K562 (cell line): Measurements from ENCODE around the gene XPOT. TPM values are rescaled to one million over a fixed set of nuclear protein-coding genes. Genes with fewer than 3 reads are reported as not detected.

Experiments used
- ATF1 ChIP-seq, 2 experiments: fragments of 450-650 bp in 1 of 2; IDR thresholded peaks; 2 replicates each; pipeline ENCODE4 v1.6.1; 2016; ENCODE audit warnings: missing compliant biosample characterization in 1 of 2, missing genetic modification characterization in 1 of 2
- BHLHE40 ChIP-seq: IDR thresholded peaks from 2 replicates; pipeline ENCODE4 v1.6.1; 2011; ENCODE audit warnings: low read length, improper control_type of control experiment
- DACH1 ChIP-seq: fragments of 450-650 bp; IDR thresholded peaks from 2 replicates; pipeline ENCODE4 v1.6.1; 2018; ENCODE audit not compliant: partially characterized antibody
- EWSR1 ChIP-seq: fragments of 450-650 bp; IDR thresholded peaks from 2 replicates; pipeline ENCODE4 v1.6.1; 2018; ENCODE audit warnings: borderline replicate concordance, mild to moderate bottlenecking, low read depth, moderate library complexity; ENCODE audit not compliant: partially characterized antibody
- GATAD2A ChIP-seq: fragments of 450-650 bp; IDR thresholded peaks from 2 replicates; pipeline ENCODE4 v1.6.1; 2017
- HDAC6 ChIP-seq: IDR thresholded peaks from 2 replicates; pipeline ENCODE4 v1.6.1; 2012; ENCODE audit warnings: low read depth, mild to moderate bottlenecking, control low read depth, inconsistent platforms, low read length, moderate library complexity
- HSF4 ChIP-seq: fragments of 250-450 bp; sonication (Bioruptor Pico); IDR thresholded peaks from 2 replicates; pipeline ENCODE4 v2.1.2; 2022; ENCODE audit warnings: mild to moderate bottlenecking, moderate library complexity, borderline replicate concordance
- MAZ ChIP-seq, 2 experiments: fragments of 450-650 bp in 1 of 2; sonication (generic) in 1 of 2; formaldehyde crosslinking; IDR thresholded peaks in 1 of 2; conservative IDR thresholded peaks in 1 of 2; 2 replicates each; pipeline versions ENCODE4 v1.4.0 to v1.5.0; 2020; ENCODE audit warnings: mild to moderate bottlenecking in 1 of 2, missing genetic modification reagents in 1 of 2
- NEUROD1 ChIP-seq: fragments of 150-350 bp; IDR thresholded peaks from 2 replicates; pipeline ENCODE4 v1.6.1; 2014; ENCODE audit warnings: borderline replicate concordance, low read length, low read depth; ENCODE audit not compliant: partially characterized antibody
- NFE2 ChIP-seq: IDR thresholded peaks from 2 replicates; pipeline ENCODE4 v1.6.1; 2014; ENCODE audit warnings: antibody characterized with exemption, low read depth
- XRCC3 ChIP-seq: fragments of 450-650 bp; IDR thresholded peaks from 2 replicates; pipeline ENCODE4 v1.6.1; 2017; ENCODE audit warnings: mild to moderate bottlenecking, moderate library complexity
- ZNF121 ChIP-seq: sonication (generic); formaldehyde crosslinking; conservative IDR thresholded peaks from 2 replicates; pipeline ENCODE4 v1.8.0; 2022; ENCODE audit warnings: missing genetic modification reagents
- ZNF431 ChIP-seq: sonication (generic); formaldehyde crosslinking; IDR thresholded peaks from 2 replicates; pipeline ENCODE4 v1.8.0; 2022; ENCODE audit warnings: mild to moderate bottlenecking, missing genetic modification reagents
- polyA plus RNA-seq, 8 experiments: library from polyadenylated mRNA; depleted of rRNA in 4 of 8; stranded (reverse) in 5 of 8; unstranded in 3 of 8; fragments of >200 nt; fragmentation: Nextera tagmentation in 2 of 8; fragmentation: Illumina TruSeq in 1 of 8; extraction: Ambion mirVana in 2 of 8; extraction: Trizol in 1 of 8; gene quantifications; 2 replicates each; pipeline versions ENCODE4 v1.2.1 to v1.2.3, GENCODE V29; 2011 to 2014; ENCODE audit warnings: inconsistent platforms in 1 of 8, missing spikeins in 1 of 8
- total RNA-seq, 7 experiments: library from RNA; depleted of rRNA in 6 of 7; stranded (reverse); fragments of >200 nt in 6 of 7; fragmentation: Illumina TruSeq in 2 of 7; extraction: Trizol in 2 of 7; gene quantifications; 2 replicates each; pipeline versions ENCODE4 v1.2.1 to v1.2.3, GENCODE V29; 2011 to 2021; ENCODE audit warnings: low replicate concordance in 1 of 7
- TF ChIP-seq, protein P1 (sequence below): fragments of 450-650 bp; IDR thresholded peaks from 2 replicates; pipeline ENCODE4 v1.6.1; 2017; ENCODE audit warnings: antibody characterized with exemption, mild to moderate bottlenecking
- TF ChIP-seq, protein P2 (sequence below), 2 experiments: fragments of 450-650 bp in 1 of 2; sonication (generic) in 1 of 2; formaldehyde crosslinking in 1 of 2; IDR thresholded peaks in 1 of 2; conservative IDR thresholded peaks in 1 of 2; 2 replicates each; pipeline versions ENCODE4 v1.6.1 to v1.8.1; 2016 to 2023; ENCODE audit warnings: mild to moderate bottlenecking in 2 of 2, moderate library complexity in 2 of 2, inconsistent platforms in 1 of 2, missing genetic modification reagents in 1 of 2
- TF ChIP-seq, protein P3 (sequence below): fragments of 250-450 bp; sonication (Bioruptor Pico); IDR thresholded peaks from 2 replicates; pipeline ENCODE4 v1.8.0; 2021; ENCODE audit warnings: mild to moderate bottlenecking, moderate library complexity
- TF ChIP-seq, protein P4 (sequence below): fragments of 250-450 bp; sonication (Bioruptor Pico); IDR thresholded peaks from 2 replicates; pipeline ENCODE4 v1.5.0; 2021; ENCODE audit warnings: mild to moderate bottlenecking, moderate library complexity

The XPOT gene
- total and polyA plus RNA-seq, 9 of the 15 experiments (the other 6 are each of a cell fraction or from before 2014, with no cell fraction given), result 26.2 to 192 (median 102) TPM

DNA sequence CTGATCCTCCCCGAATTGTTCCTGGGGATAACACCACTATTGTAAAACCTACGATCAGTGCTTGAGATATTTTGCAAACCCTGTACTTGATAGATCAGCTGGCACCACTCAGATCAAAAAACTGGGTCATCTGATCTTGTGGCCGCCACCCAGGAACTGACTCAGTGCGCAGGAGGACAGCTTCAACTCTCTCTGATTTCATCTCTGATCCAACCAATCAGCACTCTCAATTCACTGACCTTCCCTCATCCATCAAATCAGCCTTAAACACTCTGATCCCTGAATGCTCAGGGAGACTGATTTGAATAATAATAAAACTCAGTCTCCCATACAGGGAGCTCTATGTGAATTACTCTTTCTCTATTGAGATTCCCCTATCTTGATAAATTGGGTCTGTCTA is 4.2 kb upstream of the XPOT start (continued):
- TF ChIP-seq, protein P1, sequence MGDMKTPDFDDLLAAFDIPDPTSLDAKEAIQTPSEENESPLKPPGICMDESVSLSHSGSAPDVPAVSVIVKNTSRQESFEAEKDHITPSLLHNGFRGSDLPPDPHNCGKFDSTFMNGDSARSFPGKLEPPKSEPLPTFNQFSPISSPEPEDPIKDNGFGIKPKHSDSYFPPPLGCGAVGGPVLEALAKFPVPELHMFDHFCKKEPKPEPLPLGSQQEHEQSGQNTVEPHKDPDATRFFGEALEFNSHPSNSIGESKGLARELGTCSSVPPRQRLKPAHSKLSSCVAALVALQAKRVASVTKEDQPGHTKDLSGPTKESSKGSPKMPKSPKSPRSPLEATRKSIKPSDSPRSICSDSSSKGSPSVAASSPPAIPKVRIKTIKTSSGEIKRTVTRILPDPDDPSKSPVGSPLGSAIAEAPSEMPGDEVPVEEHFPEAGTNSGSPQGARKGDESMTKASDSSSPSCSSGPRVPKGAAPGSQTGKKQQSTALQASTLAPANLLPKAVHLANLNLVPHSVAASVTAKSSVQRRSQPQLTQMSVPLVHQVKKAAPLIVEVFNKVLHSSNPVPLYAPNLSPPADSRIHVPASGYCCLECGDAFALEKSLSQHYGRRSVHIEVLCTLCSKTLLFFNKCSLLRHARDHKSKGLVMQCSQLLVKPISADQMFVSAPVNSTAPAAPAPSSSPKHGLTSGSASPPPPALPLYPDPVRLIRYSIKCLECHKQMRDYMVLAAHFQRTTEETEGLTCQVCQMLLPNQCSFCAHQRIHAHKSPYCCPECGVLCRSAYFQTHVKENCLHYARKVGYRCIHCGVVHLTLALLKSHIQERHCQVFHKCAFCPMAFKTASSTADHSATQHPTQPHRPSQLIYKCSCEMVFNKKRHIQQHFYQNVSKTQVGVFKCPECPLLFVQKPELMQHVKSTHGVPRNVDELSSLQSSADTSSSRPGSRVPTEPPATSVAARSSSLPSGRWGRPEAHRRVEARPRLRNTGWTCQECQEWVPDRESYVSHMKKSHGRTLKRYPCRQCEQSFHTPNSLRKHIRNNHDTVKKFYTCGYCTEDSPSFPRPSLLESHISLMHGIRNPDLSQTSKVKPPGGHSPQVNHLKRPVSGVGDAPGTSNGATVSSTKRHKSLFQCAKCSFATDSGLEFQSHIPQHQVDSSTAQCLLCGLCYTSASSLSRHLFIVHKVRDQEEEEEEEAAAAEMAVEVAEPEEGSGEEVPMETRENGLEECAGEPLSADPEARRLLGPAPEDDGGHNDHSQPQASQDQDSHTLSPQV, result no peak
- TF ChIP-seq HSF4, result no peak
- no peak for TF ChIP-seq GATAD2A
- TF ChIP-seq ATF1 (CRISPR knock-in tag; IDR thresholded peaks at IDR 0.05), result no peak
- 0 out of 2 replicates have a peak, but pooled peaks have one; percentile 36 for TF ChIP-seq ATF1 (tag; IDR thresholded peaks at IDR 0.05)
- TF ChIP-seq, protein P2, sequence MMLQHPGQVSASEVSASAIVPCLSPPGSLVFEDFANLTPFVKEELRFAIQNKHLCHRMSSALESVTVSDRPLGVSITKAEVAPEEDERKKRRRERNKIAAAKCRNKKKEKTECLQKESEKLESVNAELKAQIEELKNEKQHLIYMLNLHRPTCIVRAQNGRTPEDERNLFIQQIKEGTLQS (IDR thresholded peaks at IDR 0.05), result peak; percentile 46; the same call in 1 of the 2 replicates
- TF ChIP-seq, protein P2 (CRISPR knock-in tag; conservative IDR thresholded peaks at IDR 0.05), result no peak
- TF ChIP-seq ZNF121 (CRISPR knock-in tag), result no peak
- TF ChIP-seq NEUROD1, result no peak
- TF ChIP-seq, protein P3, sequence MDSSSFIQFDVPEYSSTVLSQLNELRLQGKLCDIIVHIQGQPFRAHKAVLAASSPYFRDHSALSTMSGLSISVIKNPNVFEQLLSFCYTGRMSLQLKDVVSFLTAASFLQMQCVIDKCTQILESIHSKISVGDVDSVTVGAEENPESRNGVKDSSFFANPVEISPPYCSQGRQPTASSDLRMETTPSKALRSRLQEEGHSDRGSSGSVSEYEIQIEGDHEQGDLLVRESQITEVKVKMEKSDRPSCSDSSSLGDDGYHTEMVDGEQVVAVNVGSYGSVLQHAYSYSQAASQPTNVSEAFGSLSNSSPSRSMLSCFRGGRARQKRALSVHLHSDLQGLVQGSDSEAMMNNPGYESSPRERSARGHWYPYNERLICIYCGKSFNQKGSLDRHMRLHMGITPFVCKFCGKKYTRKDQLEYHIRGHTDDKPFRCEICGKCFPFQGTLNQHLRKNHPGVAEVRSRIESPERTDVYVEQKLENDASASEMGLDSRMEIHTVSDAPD (CRISPR knock-in tag), result no peak
- no peak for TF ChIP-seq BHLHE40
- TF ChIP-seq, protein P4, sequence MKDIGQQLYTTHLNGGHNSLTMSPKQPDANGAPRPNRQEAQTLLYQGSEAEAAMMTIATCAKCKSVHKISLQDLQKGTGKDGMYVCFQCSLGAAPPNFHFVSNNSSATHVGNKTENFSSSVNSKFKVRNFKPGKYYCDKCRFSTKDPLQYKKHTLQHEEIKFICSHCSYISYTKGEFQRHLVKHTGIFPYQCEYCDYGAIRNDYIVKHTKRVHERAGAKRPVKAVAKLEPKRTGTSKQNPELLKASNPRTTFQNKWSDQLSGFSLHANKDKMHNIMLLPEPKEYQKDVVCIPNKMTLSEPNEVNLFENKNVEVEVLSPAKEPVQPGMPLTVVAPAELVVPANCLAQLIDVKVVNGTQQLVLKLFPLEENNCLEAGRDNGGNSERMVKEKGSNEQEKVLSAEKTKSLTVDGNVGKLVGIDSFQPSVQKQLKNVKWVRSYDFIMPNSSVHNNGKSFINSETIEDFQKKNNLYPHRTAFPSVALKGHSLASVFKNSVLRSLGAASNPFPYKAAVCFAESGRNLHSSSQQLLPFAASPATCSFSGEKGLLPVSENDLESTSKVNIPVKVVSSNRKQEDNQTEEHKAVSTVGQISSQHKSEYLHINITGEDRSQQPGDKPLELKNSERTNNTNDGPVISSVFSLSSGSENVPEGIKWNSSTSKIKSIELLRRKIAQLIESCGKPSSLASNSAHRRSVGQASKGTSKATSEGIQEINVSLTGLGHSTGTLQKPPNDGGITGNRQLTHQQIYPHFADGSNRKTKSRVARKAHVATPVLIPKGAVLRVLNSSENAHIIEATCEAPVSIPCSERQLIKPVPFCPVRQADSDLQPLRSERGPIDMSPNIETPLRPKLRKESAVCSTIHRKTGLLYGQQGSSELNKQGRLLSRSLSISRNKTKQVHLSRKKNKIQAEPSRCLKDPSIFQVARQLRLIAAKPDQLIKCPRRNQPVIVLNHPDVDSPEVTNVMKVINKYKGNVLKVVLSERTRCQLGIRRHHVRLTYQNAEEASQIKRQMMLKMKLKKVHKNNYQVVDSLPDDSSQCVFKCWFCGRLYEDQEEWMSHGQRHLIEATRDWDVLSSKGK (CRISPR knock-in tag), result no peak
- TF ChIP-seq XRCC3, result no peak
- TF ChIP-seq EWSR1, result no peak
- TF ChIP-seq NFE2, result no peak
- TF ChIP-seq HDAC6, result no peak
- no peak for TF ChIP-seq ZNF431
- TF ChIP-seq DACH1, result peak; percentile 31
- no peak for TF ChIP-seq MAZ (CRISPR knock-in tag; conservative IDR thresholded peaks at IDR 0.05 in 1 of 2, IDR thresholded peaks at IDR 0.05 in 1 of 2)
